Activated naive CD8-positive, alpha-beta T cell treated with anti-CD3 and anti-CD28 coated beads, Interleukin-2, amount 50 U/mL, for 16 hours (primary cell): Measurements from ENCODE around the gene GON4L.
"Not testable (repeated sequence)": the region's sequence is repeated elsewhere in the genome, so short reads cannot be mapped to it uniquely, and the experiment has no call there.

Source experiments
- DNase-seq: peaks from one replicate; pipeline ENCODE4 v3.0.0-alpha.2; 2020; ENCODE audit warnings: low read depth, low spot score

Gene GON4L

DNA sequence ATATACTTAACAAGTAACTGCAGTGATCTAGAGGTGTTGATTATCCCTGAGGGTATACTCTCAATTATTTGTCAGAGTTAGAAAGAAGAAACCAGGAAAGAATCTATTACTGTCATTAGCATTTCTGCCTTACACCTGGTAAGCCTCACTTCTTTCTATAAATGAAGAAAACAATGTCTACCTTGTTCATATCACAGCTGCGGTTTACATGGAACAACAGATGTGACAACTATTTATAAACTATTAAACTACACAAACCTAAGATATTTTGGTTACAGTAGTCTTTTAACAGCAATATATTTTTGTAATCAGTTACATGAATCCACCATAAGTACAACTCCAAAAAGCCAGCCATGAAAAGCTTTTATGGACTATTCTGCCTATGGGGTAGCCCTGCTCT is 40.7 kb downstream of the GON4L start:
- no peak for DNase-seq

DNA sequence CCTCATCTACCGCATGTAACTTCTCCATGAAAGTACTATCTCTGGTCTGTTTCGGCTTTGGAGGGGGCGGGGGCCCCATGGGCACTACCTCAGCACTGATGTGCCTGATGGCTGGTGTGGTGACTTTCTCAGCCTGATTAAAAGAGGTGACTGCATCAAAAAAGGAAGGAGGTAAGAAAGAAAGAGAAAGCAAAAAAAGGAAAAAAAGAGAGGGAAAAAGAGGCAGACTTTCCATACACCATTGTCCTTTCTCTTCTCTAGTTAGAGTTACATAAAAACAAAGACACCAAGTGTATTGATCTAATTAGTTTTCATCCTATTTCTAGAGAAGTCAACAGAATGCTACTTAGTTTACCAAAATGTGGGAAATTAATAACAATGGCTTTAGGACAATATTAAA is 43.3 kb downstream of the GON4L start:
- no peak for DNase-seq

DNA sequence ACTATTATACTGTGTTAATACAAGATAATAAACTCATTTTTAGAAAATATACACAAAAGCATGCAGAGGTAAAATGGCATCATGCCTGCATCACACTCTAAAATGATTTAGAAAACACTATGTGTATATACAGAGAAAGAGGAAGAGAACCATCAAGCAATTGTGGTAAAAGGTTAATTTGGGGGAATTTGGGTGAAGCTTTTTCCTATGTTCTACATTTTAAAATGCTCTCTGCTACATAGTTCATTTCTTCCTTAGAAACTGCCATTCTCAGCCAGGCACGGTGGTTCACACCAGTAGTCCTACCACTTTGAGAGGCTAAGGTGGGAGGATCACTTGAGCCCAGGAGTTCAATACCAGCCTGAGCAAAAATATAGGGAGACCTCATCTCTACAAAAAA is 44.1 kb downstream of the GON4L start:
- no peak for DNase-seq

DNA sequence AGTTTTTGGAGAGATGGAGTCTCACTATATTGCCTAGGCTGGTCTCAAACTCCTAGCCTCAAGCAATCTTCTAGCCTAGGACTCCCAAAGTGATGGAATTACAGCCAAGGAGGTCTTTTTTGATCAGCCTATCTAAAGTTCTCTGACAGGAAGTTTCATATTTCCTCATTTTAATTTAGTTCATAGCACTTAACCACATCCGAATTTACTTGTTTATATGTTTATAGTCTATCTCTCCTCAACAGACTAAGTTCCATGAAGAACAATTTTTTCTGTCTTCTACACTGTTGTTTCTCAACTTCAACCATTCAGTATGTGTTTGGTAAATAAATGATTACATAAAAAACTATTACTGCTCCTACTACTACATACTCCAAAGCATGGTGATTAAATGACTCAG is 47.9 kb downstream of the GON4L start:
- DNase-seq, result no peak

DNA sequence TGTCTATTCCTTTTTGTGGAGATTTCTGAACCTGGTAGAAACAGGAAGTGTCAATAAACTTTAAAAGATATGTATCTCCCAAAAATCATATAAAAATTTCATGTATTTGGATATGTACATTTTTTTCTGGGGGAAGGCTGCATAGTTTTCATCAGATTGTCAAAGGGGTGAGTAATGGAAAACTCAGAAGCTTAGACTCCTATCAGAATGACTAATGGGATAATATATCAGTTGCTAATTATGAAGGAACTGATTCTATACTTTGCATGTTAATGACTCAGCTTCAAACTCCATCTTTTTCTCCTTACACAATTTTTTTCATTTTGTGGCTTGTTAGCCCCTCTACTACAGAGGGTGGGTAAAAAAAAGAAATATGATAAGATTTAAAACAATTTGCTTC is 55.9 kb downstream of the GON4L start:
- DNase-seq, result no peak

DNA sequence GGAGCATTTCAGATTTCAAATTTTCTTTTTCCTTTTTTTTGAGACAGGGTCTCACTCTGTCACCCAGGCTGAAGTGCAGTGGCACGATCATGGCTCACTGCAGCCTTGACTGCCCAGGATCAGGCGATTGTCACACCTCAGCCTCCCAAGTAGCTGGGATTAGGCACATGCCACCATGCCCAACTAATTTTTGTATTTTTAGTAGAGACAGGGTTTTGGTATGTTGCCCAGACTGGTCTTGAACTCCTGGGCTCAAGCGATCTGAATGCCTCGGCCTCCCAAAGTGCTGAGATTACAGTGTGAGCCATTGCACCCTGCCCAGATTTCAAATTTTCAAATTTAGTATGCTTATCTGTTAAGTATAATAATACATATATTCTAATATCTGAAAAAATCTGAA is 61.4 kb downstream of the GON4L start:
- DNase-seq, result not testable (repeated sequence)

DNA sequence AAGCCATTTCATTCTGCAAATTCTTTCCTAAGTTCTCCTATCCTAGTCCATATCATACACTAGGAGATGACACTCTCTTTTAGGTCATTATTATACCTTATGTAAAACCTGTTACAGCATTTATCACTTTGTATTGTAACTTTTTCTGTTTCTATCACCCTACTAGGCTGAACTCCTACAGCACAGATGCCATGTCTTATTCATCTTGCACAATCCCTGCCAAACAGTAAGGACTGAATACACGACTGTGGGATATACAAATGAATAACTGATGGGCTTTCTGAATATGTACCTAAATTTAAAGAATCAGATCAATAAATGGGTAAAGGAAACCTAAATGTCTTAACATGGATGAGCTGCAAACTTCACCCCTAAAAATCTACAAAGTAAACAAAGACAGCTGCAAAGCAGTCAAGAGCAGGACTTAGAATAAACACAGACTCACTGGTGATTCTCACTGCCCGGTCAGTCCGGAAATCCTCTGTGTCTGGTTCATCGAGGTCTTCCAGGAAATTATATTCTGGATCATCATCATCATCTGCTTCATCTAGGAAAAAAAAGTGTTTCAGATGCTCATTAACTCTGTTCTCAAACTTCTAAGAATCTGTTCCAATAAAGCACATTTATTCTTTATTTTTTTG is 62.3 kb downstream of the GON4L start:
- DNase-seq, result no peak

DNA sequence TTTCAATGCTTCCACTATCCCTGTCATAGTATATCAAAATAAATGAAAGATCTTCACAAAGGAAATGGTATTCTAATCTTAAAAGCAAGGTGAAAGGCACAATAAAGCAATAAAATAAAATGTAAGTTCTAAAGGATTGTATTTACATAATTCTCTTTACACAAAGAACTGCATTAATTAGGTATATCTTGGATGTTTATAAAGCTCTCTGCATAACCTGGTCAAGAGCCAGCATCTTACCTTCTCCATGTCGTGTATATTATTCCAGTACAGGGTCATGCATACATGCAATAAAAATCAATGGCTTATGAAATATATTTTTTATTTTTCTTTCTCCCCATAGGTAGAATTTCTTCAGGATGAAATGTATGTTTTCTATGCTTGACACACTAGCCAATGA is 63.8 kb downstream of the GON4L start:
- DNase-seq, result no peak

DNA sequence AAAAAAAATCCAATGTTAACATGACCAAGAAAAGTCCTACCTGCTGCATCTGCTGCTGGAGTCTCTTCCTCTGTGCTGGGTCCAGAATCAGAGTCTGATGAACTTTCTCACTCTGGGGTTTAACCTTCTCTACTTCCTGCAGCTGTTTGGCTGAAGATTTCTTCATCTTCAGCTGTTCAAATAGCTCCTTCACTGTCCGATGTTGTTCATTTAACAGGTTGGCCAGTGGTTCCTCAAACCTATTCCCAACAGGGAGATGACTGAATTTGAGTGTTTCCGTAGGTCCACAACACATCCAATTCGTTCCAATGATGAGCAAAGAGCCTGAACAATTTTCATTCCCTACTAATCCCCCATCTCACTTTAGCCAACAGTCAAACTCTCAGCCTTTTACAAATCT is 79.4 kb downstream of the GON4L start:
- DNase-seq, result no peak

DNA sequence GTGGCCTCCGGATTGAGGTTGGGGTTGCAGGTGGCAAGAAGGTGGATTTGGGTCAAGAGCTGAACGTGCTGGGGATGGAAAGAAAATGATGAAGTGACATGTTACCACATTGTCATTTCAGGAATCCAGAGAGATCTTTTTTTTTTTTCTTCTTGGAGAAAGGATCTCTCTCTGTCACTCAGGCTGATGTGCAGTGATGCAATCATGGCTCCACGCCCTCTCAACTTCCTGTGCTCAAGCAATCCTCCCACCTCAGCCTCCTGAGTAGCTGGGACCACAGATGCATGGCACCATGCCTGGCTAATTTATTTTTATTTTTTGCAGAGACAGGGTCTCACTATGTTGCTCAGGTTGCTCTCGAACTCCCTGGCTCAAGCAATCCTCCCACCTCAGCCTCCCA is 80.6 kb downstream of the GON4L start:
- no peak for DNase-seq

DNA sequence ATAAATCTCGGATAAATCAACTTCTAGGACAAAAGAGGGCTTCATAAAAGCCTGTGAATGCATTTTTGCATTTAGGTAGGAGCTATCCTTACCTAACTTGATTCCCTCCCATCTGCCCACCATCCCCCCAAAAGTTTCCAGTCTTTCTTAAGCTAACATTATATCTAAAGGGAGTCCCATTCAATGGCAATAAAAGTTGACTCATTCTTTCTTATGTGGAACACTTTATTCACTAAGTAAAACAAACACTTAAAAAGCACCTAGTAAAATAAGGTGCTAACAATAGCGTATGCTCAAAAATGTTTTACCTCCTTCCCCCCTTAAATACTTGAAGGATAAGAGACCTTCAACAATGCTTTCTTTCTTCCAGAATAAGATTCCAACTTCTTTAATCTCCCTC is 83.8 kb downstream of the GON4L start:
- DNase-seq, result no peak

DNA sequence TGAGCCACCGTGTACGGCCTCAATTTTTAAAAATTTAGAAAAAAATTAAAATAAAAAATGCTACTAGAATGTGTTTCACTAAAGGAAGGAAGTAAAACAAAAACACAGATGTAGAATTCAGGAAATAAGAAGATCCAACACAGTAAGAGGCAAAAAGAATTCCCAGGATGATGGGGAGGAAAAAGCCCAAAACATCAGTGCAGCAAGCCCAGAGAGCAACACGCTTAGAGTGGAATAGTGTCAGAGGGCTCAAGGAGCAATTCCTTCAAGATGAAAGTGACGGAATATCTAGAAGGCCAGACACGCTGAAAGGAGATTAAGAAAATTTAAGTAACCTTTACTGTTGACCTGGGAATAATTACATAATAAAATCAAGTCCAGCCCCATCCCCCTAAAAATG is 87.8 kb downstream of the GON4L start:
- DNase-seq, result no peak

DNA sequence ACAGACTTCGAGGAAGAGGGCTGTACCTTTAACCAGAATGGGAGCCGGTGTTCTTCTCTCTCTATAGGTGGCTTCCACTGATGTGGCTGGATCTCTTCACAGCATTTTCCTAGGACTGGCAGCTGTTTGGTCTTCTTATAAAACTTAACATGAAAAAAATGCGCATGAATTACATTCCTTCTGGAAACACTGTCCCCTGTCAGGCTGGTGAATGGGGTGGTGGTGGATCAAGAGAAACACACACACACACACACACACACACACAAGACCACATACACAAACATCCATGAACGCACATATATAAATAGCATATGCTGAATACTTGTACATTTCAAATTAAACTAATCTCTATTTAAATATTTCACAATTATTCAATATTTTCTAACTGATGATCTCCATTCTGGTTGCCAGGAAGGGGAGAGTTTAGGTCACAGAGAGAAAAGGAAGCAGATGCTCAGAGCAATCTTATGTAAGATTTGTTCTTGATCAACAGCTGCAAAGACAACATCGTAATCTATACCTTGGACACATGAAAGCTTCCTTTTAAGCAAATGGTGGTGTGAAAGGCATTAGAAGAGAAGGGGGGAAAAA is 89.5 kb downstream of the GON4L start:
- not testable (repeated sequence) for DNase-seq

DNA sequence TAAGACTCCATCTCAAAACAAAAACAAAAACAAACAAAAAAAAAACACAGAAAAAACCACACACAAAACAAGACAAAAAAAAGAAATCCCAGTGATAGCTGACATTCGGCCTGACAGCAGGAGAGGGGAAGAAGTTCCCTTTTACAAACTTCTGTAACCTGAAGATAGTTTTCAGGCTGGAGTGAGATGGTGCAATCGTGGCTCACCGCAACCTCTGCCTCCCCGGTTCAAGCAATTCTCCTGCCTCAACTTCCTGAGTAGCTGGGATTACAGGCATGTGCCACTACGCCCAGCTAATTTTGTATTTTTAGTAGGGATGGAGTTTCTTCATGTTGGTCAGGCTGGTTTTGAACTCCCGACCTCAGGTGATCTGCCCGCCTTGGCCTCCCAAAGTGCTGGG is 93.0 kb downstream of the GON4L start:
- not testable (repeated sequence) for DNase-seq

DNA sequence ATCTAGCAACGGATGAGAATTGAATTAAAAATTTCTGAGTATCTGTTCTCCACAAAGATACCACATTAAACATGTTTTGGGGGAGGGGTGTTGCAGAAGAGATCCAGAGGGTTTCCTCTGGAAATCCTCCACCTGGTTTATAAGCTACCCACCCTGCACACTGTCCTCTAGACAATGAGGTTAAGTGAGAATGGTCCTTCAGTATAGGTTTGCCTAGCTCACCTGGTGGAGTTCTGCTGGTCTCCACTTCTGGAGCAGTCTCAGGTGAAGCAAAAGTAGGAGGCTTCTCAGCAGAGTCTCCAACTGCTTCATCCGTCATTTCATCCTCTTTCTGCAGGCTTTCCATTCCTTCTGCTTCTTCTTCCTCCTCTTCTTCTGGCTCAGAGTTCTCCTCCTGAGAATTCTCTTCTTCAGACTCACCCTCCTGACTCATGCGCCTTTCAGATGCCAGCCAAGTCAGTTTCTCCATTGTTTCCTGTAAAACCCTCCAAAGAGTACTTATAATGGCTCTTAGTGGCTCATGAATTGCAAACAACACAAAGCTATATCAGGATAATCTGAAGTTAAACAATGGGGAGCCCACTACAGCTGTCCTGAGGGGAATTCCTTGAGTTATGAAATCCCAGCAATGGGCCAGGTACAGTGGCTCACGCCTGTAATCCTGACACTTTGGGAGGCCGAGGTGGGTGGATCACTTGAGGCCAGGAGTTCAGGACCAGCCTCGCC is 93.8 kb downstream of the GON4L start:
- not testable (repeated sequence) for DNase-seq

DNA sequence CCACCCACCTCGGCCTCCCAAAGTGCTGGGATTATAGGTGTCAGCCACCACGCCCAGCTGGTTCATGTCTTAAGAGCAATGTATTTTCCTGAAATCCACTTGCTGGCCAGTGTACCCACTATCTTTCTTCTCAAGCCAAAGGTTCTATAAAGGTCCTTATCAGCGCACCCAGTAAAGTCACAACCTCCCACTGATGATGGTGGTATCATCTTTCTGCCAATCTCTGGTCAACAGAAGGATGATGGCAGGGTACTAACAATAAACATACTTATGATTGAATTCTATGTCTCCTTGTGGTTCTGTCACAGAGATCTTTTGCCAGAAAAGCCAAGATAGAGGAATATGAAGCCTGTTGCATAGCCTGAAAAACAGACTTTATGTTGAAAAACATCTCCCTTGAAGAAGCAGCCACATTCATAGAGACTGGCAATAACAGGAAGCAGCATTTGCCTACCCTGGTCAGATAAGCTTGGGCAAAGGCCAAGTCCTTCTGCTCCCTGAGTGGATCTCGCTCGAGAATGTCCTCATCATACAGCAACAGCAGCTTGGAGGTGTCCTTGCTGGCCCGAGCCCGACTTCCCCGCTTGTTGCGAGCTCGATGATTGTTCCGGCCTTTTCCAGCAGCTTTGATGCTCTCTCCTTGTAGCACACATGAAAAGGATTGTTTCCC is 95.1 kb downstream of the GON4L start:
- no peak for DNase-seq

DNA sequence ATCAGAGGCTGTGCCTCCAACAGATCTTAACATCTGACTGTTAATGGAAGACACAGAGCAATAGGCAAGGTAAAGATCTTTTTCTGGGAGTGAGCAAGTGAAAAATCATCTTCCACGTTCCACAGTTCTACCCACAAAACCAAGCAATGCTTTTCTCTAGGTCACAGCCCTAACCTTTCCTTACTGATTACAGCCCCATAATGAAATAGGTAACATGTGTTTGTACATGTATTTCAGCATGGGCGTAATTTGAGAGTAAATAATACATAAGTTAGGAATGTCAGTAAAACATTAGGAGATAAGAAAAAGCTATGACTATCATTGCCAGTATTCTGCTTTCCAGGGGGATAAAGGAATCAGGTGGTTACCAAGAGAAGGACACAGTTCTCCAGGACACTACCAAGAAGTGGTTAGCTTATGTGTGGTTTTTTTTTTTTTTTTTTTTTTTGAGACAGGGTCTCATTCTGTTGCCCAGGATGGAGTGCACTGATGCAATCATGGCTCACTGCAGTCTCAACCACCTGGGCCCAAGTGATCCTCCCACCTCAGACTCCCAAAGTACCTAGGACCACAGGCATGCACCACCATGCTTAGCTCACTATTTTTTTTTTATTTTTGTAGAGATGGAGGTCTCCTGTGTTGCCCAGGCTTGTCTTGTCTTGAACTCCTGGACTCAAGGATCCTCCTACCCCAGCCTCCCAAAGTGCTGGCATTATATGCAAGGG is 96.1 kb downstream of the GON4L start:
- no peak for DNase-seq

DNA sequence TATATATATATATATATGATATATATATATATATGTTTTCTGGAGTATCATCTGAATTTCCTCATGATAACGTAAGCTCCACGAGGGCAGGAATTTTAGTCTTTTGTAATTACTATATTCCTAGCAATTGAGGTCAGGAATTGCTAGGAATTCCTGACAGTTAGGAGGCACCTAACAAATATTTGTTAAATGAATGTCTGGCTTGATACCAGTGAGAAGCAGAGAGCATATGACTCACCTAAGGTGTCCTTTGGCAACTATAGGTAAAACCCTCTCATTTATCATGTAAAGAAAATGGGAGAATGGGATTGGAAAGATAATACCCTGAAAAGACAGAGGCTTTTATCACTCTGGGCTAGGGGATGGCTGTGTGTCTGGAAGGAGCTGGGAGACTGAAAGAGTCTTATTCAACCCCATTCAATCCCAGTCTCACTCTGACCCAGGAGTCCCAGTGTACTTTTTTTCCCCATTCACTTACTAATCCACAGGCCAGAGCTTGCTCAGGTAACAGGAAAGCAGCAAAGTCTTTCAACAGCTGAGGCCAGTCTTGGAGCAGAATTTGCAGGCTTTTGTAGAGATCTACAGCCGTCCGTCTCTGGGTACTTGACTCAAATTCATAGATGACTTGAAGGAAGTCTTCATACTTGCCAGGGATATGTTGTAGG is 96.9 kb downstream of the GON4L start:
- DNase-seq, result no peak

DNA sequence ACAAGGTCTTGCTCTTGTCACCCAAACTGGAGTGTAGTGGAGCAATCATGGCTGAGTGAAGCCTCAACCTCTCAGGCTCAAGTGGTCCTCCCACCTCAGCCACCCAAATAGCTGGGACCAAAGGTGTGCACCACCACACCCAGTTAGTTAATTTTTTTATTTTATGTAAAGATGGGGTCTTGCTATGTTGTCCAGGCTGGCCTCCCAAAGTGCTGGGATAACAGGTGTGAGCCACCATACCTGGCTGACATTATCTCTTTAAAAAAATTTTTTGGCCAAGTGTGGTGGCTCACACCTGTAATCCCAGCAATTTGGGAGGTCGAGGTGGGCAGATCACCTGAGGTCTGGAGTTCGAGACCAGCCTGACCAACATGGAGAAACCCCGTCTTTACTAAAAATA is 98.0 kb downstream of the GON4L start:
- not testable (repeated sequence) for DNase-seq

DNA sequence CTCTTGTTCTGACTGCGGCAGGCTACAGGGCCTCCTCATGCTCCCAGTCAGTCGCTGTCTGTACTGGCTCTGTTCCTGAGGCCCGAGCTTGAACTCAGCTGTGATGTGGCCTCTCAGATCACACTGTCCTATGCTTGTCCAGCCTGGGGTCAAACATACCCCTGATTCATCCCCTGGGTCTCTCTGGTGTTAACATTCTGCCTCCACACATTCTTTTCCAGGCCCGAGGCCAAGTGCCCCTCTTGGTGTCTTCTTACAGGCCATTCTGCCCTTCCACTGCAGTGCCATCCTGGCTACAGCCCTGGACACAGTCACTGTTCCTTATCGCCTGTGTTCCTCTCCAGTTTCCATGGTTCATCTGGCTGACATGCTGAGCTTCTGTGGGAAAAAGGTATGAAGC is 108.9 kb downstream of the GON4L start:
- DNase-seq, result not testable (repeated sequence)

DNA sequence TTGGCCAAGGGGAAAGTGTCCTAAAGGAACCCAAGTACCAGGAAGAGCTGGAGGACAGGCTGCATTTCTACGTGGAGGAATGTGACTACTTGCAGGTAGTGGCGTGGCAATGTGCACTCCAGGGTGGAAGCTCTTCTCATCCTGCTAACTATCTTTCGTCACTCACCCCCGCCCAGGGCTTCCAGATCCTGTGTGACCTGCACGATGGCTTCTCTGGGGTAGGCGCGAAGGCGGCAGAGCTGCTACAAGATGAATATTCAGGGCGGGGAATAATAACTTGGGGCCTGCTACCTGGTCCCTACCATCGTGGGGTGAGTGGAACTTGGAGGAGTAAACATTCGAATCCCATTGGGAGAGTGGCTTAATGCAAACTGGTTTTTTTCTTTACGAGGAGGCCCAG is 109.4 kb downstream of the GON4L start:
- DNase-seq, result not testable (repeated sequence)
